Urinary bladder (tissue), 4 donors: ENCODE results near the gene SVOP. TPM values are rescaled to one million over a fixed set of nuclear protein-coding genes. Genes with fewer than 3 reads are reported as not detected.
"Not testable (repeated sequence)": the region's sequence is repeated elsewhere in the genome, so short reads cannot be mapped to it uniquely, and the experiment has no call there.

ENCODE experiments used
- DNase-seq: peaks from one replicate; pipeline ENCODE4 v3.0.0-alpha.2; 2015; ENCODE audit errors: extremely low spot score
- H3K27ac ChIP-seq: one replicate; pipeline ENCODE4 v1.5.1; 2013; ENCODE audit warnings: low read depth, mild to moderate bottlenecking, moderate library complexity
- H3K36me3 ChIP-seq: one replicate; pipeline ENCODE4 v1.6.1; 2013; ENCODE audit warnings: mild to moderate bottlenecking, moderate library complexity; ENCODE audit not compliant: insufficient read depth
- H3K4me1 ChIP-seq: one replicate; pipeline ENCODE4 v1.6.1; 2013; ENCODE audit warnings: mild to moderate bottlenecking, moderate library complexity; ENCODE audit not compliant: insufficient read depth
- H3K4me3 ChIP-seq: one replicate; pipeline ENCODE4 v1.5.1; 2013; ENCODE audit warnings: low read depth, low read length
- whole genome bisulfite sequencing: extraction: QIAGEN DNeasy Blood & Tissue Kit; methylation state at CpG from one replicate; pipeline ENCODE4 v1.1.7; 2013; 5-methylcytosine and 5-hydroxymethylcytosine counted together
- polyA plus RNA-seq: library from polyadenylated mRNA; stranded (reverse); fragments of 200-250 nt; gene quantifications from one replicate; pipeline ENCODE4 v1.2.3, GENCODE V29; 2013
- total RNA-seq: library from RNA; depleted of rRNA; stranded (reverse); fragments of >200 nt; gene quantifications from one replicate; pipeline ENCODE4 v1.2.3, GENCODE V29; 2014
- donor health status: healthy with polysubstance abuse.
- donor health status: healthy.

The SVOP gene
- total RNA-seq: 0.48 TPM
- 0.13 TPM for polyA plus RNA-seq

- Histone ChIP-seq H3K27ac (no peak within 1 kb of the TSS), H3K4me1 (no peaks in the 10 kb centered on the region), H3K36me3 (no peaks in the 10 kb centered on the region), H3K4me3 (no peak within 1 kb of the TSS)
- WGBS: 4% methylated on average over 30 of the region's 30 CpGs
- DNase-seq: peak; percentile 33
These were observed at the start of gene SVOP for GRCh38 chr12:109020796-109021380. Gene SVOP, minus strand, starts transcription at chr12:109021068. Its CDS starts 200 bp downstream, at chr12:109020868.

DNA sequence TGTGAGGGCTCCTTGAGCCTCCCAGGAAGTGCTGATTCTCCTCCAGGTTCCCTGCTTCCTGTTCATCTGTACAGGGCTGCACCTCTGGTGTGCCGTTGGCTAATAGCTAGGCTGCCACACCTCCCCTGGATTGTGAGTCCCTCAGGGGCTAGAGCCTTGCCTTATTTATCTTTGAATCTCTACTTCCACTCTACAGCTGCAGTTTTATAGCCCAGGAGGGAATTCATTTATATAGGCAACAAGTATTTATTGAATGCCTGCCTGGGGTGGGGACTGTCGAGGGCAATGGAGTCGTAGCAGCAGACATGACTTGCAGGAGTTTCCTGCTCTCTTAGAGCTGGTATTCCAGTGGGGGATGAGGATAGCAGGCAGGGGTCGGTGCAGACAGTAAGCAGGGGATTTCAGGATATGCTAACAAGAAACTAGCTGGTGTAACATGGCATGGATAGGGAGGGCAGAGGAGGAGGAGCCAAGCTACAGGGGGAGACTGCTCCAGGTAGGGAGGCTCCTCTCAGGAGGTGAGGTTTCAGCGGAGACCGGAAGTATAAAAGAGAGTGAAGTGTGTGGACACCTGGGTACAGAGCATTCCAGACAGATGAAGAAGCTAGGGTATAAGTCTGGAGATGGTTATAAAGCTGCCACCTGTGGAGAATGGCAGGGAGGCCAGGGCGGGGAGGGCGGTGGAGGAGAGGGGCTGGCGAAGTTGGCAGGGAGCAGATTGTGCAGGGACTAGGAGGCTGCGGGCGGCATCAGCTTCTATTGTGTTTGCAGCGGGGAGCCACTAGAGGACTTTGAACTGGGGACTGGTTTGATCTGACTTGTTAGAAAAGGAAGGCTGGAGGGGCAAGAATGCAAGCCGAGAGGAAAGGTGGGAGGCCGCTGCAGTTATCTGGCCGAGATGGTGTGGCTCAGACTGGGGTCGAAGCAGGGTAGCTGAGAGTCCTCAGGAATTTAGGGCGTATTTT lies 48.7 kb upstream of the SVOP start:
- Histone ChIP-seq H3K4me1 (no peaks in the 10 kb centered on the region), H3K27ac (no peak overlapping the region), H3K4me3 (no peak overlapping the region), H3K36me3 (peaks cover 2% of the 10 kb centered on the region)
- DNase-seq: no peak
- WGBS: 69% methylated on average over 17 of the region's 17 CpGs

DNA sequence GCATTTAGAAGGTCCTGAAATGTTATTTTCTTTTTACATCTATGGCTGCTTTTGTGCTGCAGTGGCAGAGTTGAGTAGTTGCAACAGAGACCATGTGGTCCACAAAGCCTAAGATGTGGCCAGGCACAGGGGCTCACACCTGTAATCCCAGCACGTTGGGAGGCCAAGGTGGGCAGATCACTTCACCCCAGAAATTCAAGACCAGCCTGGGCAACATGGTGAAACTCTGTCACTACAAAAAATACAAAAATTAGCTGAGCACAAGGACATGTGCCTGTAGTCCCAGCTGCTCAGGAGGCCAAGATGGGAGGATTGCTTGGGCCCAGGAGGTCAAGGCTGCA lies 45.0 kb upstream of the SVOP start:
- 76% methylated on average over 1 of the region's 1 CpG for WGBS
- H3K36me3 ChIP-seq: peaks cover 2% of the 10 kb centered on the region
- no peaks in the 10 kb centered on the region for H3K4me1 ChIP-seq

GRCh38 chr12:109065154-109065852 lies 44.4 kb upstream of the SVOP start:
- H3K4me3 ChIP-seq: no peak overlapping the region

More for the DNA sequence above, 45.0 kb upstream of the SVOP start:
- H3K27ac ChIP-seq: no peak overlapping the region
- no peak overlapping the region for H3K4me3 ChIP-seq
- no peak for DNase-seq

DNA sequence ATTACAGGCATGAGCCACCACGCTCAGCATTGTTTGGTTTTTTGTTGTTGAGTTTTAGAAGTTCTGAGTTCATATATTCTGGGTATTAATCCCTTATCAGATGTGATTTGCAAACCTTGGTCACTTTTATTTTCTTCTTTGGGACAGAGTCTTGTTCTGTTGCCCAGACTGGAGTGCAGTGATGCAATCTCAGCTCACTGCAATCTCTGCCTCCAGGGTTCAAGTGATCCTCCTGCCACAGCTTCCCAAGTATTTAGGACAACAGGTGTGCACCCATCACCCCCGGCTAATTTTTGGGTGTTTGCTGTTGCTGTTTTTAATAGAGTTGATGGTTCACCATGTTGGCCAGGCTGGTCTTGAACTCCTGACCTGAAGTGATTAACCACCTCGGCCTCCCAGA lies 43.3 kb upstream of the SVOP start:
- DNase-seq: no peak
- Histone ChIP-seq H3K27ac (no peak overlapping the region), H3K4me3 (no peak overlapping the region), H3K4me1 (no peaks in the 10 kb centered on the region), H3K36me3 (no peaks in the 10 kb centered on the region)
- WGBS: 87% methylated on average over 3 of the region's 3 CpGs

More at GRCh38 chr12:109065154-109065852, 44.4 kb upstream of the SVOP start:
- Histone ChIP-seq H3K4me1 (no peaks in the 10 kb centered on the region), H3K27ac (no peak overlapping the region), H3K36me3 (peaks cover 2% of the 10 kb centered on the region)
- 78% methylated on average over 5 of the region's 5 CpGs for WGBS
- no peak for DNase-seq

- Histone ChIP-seq H3K36me3 (no peaks in the 10 kb centered on the region), H3K4me1 (no peaks in the 10 kb centered on the region), H3K4me3 (no peak overlapping the region), H3K27ac (no peak overlapping the region)
- no peak for DNase-seq
- WGBS: 94% methylated on average over 6 of the region's 6 CpGs
These were observed 37.9 kb upstream of the SVOP start for GRCh38 chr12:109058773-109059172.

GRCh38 chr12:109057376-109057775 lies 36.5 kb upstream of the SVOP start:
- no peak for DNase-seq
- 96% methylated on average over 1 of the region's 1 CpG for WGBS
- H3K4me1 ChIP-seq: no peaks in the 10 kb centered on the region
- H3K36me3 ChIP-seq: no peaks in the 10 kb centered on the region
- no peak overlapping the region for H3K27ac ChIP-seq
- H3K4me3 ChIP-seq: no peak overlapping the region

DNA sequence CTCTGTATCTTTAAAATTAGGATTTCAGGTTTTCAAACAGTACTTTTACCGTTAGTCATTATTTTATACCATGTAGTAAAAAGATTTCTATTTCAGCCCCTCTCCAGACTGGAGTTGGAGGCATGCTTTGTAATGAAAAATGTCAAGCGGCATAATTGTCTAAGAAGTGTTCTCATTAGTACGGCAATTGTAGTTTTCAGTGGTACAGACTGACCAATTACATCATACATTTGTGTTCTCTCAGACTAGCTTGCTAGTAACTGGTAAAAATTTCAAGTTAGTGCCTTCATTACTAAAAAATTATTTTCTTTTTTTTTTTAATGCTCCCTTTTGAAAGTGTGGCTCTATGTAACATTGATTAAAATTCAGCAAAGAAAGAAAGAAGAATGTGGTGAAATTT lies 36.0 kb upstream of the SVOP start:
- 86% methylated on average over 3 of the region's 3 CpGs for WGBS
- Histone ChIP-seq H3K4me1 (no peaks in the 10 kb centered on the region), H3K36me3 (no peaks in the 10 kb centered on the region), H3K4me3 (no peak overlapping the region), H3K27ac (no peak overlapping the region)
- DNase-seq: no peak

- Histone ChIP-seq H3K36me3 (no peaks in the 10 kb centered on the region), H3K4me1 (no peaks in the 10 kb centered on the region), H3K4me3 (no peak overlapping the region), H3K27ac (no peak overlapping the region)
- DNase-seq: no peak
These were observed 33.7 kb upstream of the SVOP start for GRCh38 chr12:109054520-109054919.

DNA sequence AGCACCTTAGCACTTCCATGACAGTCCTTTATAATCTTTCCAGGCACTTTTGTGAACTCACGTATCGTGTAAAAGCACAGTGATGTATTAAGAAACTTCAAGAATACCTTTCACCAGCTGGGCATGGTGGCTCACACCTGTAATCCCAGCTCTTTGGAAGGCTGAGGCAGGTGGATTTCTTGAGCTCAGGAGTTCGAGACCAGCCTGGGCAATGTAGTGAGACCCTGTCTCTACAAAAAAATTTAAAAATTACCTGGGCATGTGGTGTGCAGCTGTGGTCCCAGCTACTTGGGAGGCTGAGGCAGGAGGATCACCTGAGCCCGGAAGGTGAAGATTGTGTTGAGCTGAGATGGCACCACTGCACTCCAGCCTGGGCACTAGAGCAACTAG lies 33.3 kb upstream of the SVOP start:
- not testable (repeated sequence) for H3K27ac ChIP-seq, H3K36me3 ChIP-seq, DNase-seq, H3K4me1 ChIP-seq
- WGBS: 89% methylated on average over 4 of the region's 4 CpGs
- peak overlapping the region; percentile 84 for H3K4me3 ChIP-seq

DNA sequence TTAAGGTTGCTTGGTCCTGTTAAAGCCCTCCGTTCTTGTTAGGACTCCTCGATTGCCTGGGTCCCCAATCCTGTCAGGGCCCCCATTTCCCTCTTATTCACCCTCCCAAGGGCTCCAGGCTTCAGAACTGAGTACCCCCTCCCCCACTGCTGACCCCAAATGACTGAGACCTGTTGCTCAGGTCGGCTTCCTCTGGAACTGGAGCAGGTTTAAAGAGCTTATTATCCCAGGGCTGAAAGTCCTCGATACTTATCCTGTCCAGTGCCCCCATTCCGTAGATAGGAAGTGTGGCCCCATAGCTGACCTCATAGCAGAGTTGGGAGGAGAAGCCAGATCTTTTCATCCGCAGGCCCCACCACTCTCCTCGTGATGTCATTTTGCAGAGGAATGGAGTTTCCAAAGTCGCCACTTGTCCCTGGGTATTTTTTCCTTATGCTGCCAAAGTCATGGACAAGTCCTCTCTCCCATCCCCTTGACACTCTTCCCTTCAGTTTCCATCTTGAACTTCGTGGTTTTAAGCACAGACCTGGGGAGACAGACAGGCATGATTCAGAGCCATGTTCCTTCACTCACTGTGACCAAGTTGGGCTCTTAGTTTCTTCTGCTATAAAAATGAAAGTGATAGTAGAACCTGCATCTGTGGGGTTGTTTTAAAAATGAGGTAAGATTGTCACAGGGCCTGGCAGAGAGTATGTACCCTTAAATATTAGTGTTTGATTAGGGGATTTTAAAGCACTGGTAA lies 32.7 kb upstream of the SVOP start:
- WGBS: 23% methylated on average over 9 of the region's 9 CpGs
- peak overlapping the region; percentile 74 for H3K27ac ChIP-seq

GRCh38 chr12:109052414-109053323 lies 31.8 kb upstream of the SVOP start, which contains the start of gene USP30:
Gene USP30, plus strand, starts transcription at chr12:109052576. Its CDS starts 103 bp downstream, at chr12:109052679.
- Histone ChIP-seq H3K4me3 (peak within 1 kb of the TSS; percentile 84), H3K36me3 (no peaks in the 10 kb centered on the region), H3K27ac (peak within 1 kb of the TSS; percentile 74), H3K4me1 (no peaks in the 10 kb centered on the region)
- under 1% methylated on average over 61 of the region's 61 CpGs for WGBS
- peak; percentile 66 for DNase-seq

More for the DNA sequence above, 32.7 kb upstream of the SVOP start:
- DNase-seq: no peak
- Histone ChIP-seq H3K4me1 (no peaks in the 10 kb centered on the region), H3K4me3 (peak overlapping the region; percentile 84), H3K36me3 (no peaks in the 10 kb centered on the region)
